Stomach (tissue), 9 donors: ENCODE measurements around the gene ANKFN1. TPM values are rescaled to one million over a fixed set of nuclear protein-coding genes. Genes with fewer than 3 reads are reported as not detected.
A peak's percentile ranks its signal among the peaks of the same experiment; 100 is the strongest.

Source experiments
- DNase-seq, 2 donors: peaks; one replicate each; pipeline versions ENCODE4 v3.0.0 to v3.0.0-alpha.2; 2013 to 2019
- H3K27ac ChIP-seq, 5 donors: fragments of 200-600 bp in 4 of 5; sonication (generic) in 4 of 5; one replicate each; pipeline ENCODE4 v1.5.1; 2013 to 2019; ENCODE audit warnings: mild to moderate bottlenecking in 1 of 5, moderate library complexity in 1 of 5
- H3K27me3 ChIP-seq, 3 donors: fragments of 200-600 bp; sonication (generic); one replicate each; pipeline ENCODE4 v1.5.1; 2017 to 2019; ENCODE audit warnings: mixed run types in 1 of 3
- H3K36me3 ChIP-seq, 4 donors: fragments of 200-600 bp; sonication (generic); 1 replicate in 3 of 4; 2 replicates in 1 of 4; pipeline ENCODE4 v1.5.1; 2016 to 2019
- H3K4me1 ChIP-seq, 4 donors: fragments of 200-600 bp; sonication (generic); one replicate each; pipeline ENCODE4 v1.5.1; 2016 to 2019
- H3K4me3 ChIP-seq, 4 donors: fragments of 200-600 bp; sonication (generic) in 3 of 4; one replicate each; pipeline ENCODE4 v1.5.1; 2016 to 2019; ENCODE audit warnings: mild to moderate bottlenecking in 1 of 4
- H3K9me3 ChIP-seq, 4 donors: fragments of 200-600 bp; sonication (generic); one replicate each; pipeline ENCODE4 v1.5.1; 2016 to 2019
- EP300 ChIP-seq: sonication (generic); formaldehyde crosslinking; IDR thresholded peaks from one replicate; pipeline ENCODE4 v1.6.1; 2017; ENCODE audit warnings: antibody characterized with exemption
- POLR2A ChIP-seq, 4 donors: fragments of 450-650 bp; IDR thresholded peaks; one replicate each; pipeline ENCODE4 v1.6.1; 2016; ENCODE audit warnings: antibody characterized with exemption in 4 of 4, control low read depth in 2 of 4, mild to moderate bottlenecking in 1 of 4, moderate library complexity in 1 of 4
- POLR2AphosphoS5 ChIP-seq, 3 donors: sonication (generic); formaldehyde crosslinking; IDR thresholded peaks; one replicate each; pipeline ENCODE4 v1.6.1; 2016; ENCODE audit warnings: antibody characterized with exemption in 3 of 3
- WGBS, 5 donors: extraction: QIAGEN DNeasy Blood & Tissue Kit in 3 of 5; methylation state at CpG; one replicate each; pipeline versions ENCODE4 v1.1.5 to v1.1.7; 2013 to 2018; 5-methylcytosine and 5-hydroxymethylcytosine counted together
- intact Hi-C: fragments of 100-400 bp; cut with DNase I; formaldehyde crosslinking; loops from one replicate; pipeline ENCODE4 v1.15.1; 2023; ENCODE audit warnings: low total_unique reads
- polyA plus RNA-seq, 3 donors: library from polyadenylated mRNA; stranded (reverse); fragments of 200-250 nt; gene quantifications; one replicate each; pipeline ENCODE4 v1.2.3, GENCODE V29; 2013
- total RNA-seq, 5 donors: library from RNA; depleted of rRNA; stranded (reverse); fragments of >200 nt; gene quantifications; one replicate each; pipeline versions ENCODE4 v1.1.0 to v1.2.3, GENCODE V29; 2014 to 2016
- TF ChIP-seq, protein P1 (sequence below), 7 experiments: fragments of 450-650 bp in 4 of 7; fragments of 200-600 bp in 3 of 7; sonication (generic) in 3 of 7; IDR thresholded peaks; one replicate each; pipeline ENCODE4 v1.5.1; 2016 to 2019; ENCODE audit warnings: antibody characterized with exemption in 7 of 7, control low read depth in 2 of 7, mild to moderate bottlenecking in 1 of 7
- donor health status: healthy with polysubstance abuse.
- donor health status: Bipolar disorder and iron deficiency.
- donor health status: healthy.

Gene ANKFN1
- total and polyA plus RNA-seq, 8 donors = 0.10 to 2.9 (median 1.3) TPM; not detected in 4

DNA sequence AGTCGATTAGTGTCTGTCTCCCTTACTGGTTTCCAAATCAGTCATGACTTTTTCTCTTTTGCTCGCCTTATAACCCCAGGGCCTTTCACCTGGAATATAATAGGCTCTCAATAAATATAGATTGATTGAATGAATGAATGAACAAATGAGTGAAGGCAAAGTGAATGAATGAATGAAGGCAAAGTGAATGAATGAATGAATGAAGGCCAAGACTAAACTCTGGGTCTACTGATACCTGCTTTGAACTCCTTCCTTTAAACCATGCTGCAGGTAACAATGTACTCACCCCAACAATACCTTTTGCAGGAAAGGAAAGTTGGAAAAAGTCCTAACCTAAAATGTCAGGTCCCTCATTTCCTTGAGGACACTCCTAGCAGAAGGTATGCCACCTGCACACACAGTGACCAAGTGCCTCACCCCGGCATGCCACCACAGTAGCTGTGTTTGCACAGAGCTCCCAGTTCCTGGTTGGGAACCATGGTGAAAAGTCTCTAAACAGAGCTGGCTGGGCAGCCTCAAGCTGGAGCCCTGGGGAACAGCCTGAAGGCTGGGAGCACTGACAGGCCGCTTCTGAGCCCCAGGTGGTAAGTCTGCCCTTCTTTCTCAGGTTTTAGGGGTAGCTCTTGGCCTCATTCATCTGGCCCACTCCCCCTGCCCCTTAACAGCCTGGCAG is 42.7 kb upstream of the ANKFN1 start:
- peaks cover 5 to 54% (median 31%) of the 10 kb centered on the region in 4 donors for H3K4me1 ChIP-seq
- intact Hi-C loops = no loop called here
- H3K36me3 ChIP-seq = no peaks in the 10 kb centered on the region
- DNase-seq = peak; percentile 76 to 81
- TF ChIP-seq POLR2AphosphoS5 (IDR thresholded peaks at IDR 0.05) (peak in 2 of 3 donors; percentile 68 to 74), POLR2A (IDR thresholded peaks at IDR 0.05) (no peak)
- TF ChIP-seq, protein P1, sequence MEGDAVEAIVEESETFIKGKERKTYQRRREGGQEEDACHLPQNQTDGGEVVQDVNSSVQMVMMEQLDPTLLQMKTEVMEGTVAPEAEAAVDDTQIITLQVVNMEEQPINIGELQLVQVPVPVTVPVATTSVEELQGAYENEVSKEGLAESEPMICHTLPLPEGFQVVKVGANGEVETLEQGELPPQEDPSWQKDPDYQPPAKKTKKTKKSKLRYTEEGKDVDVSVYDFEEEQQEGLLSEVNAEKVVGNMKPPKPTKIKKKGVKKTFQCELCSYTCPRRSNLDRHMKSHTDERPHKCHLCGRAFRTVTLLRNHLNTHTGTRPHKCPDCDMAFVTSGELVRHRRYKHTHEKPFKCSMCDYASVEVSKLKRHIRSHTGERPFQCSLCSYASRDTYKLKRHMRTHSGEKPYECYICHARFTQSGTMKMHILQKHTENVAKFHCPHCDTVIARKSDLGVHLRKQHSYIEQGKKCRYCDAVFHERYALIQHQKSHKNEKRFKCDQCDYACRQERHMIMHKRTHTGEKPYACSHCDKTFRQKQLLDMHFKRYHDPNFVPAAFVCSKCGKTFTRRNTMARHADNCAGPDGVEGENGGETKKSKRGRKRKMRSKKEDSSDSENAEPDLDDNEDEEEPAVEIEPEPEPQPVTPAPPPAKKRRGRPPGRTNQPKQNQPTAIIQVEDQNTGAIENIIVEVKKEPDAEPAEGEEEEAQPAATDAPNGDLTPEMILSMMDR (IDR thresholded peaks at IDR 0.05) = no peak
- no peaks in the 10 kb centered on the region for H3K9me3 ChIP-seq
- WGBS, 5 donors = 56 to 68% (median 65%) methylated on average over 4 of the region's 4 CpGs
- peak overlapping the region; percentile 35 to 81 (median 70) for H3K27ac ChIP-seq
- H3K27me3 ChIP-seq = no peaks in the 10 kb centered on the region
- H3K4me3 ChIP-seq = no peak overlapping the region

DNA sequence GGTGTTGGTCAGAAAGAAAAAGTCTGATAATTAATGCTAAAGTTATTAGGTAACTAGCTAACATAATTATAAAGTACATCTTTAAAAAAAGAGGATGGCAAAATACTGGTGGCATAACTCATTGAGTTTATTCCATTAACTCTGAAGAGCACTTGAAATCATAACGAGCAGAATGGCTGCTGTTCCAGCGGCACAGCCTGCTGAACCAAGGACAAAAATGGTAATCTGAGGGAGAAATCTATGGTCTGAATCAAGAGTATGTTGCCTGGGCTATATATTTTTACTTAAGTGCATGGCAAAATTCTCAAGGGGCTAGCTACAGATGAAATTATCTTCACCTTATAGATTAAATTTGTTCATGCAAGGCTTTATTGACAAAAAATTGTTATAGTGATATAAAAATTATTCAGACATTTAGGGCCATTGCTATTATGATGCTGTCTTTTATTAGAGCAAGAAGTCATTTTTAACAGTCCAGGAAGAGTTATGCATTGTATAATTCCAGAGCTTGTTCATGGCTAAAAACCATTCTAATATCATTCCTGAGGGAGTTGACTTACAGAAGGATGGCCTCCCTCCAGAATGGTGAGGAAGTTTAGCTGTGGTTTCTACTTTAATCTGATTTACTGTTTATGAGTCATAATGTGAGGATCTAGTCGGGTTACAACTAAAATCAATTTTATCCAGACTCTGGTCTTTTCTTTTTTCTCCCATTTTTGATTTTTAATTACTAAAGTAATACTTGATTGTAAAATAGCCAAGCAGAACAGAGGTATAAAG is 41.4 kb upstream of the ANKFN1 start:
- WGBS, 5 donors = 49 to 55% (median 51%) methylated on average over 3 of the region's 3 CpGs
- H3K27ac ChIP-seq = peak overlapping the region in 2 of 5 donors; percentile 72 to 81
- TF ChIP-seq, protein P1 (IDR thresholded peaks at IDR 0.05) = no peak
- TF ChIP-seq POLR2A (IDR thresholded peaks at IDR 0.05) (no peak), EP300 (no peak), POLR2AphosphoS5 (IDR thresholded peaks at IDR 0.05) (no peak)
- no peaks in the 10 kb centered on the region for H3K9me3 ChIP-seq
- DNase-seq = peak in 1 of 2 donors; percentile 64
- H3K36me3 ChIP-seq = no peaks in the 10 kb centered on the region
- intact Hi-C loops = no loop called here
- no peak overlapping the region for H3K4me3 ChIP-seq
- no peaks in the 10 kb centered on the region for H3K27me3 ChIP-seq
- peaks cover 5 to 54% (median 30%) of the 10 kb centered on the region in 4 donors for H3K4me1 ChIP-seq

DNA sequence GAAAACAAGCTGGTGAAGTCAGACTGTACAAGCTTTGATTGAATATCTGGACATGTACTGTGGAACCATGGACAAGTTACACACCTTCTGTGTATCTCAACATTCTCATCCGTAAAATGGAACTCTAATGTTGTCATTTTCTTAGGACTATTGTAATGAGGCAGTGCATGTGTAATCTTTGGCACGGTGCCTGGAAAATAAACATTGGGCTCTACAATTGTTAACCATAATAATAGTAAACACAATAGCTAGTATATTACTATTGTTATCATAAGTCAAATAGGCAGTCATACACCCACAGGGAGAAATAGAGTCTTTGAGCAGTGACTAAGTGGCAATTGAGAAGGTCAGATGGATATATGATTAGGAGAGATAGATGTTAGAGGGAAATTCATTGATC is 39.8 kb upstream of the ANKFN1 start:
- Histone ChIP-seq H3K27me3 (no peaks in the 10 kb centered on the region), H3K4me3 (no peak overlapping the region), H3K9me3 (no peaks in the 10 kb centered on the region), H3K27ac (no peak overlapping the region), H3K4me1 (peaks cover 5 to 44% (median 25%) of the 10 kb centered on the region in 4 donors), H3K36me3 (no peaks in the 10 kb centered on the region)
- WGBS, 5 donors = 17 to 45% (median 30%) methylated on average over 2 of the region's 2 CpGs
- intact Hi-C loops = no loop called here
- TF ChIP-seq, protein P1 (IDR thresholded peaks at IDR 0.05) = no peak
- TF ChIP-seq POLR2A (IDR thresholded peaks at IDR 0.05) = no peak
- no peak for TF ChIP-seq EP300
- TF ChIP-seq POLR2AphosphoS5 (IDR thresholded peaks at IDR 0.05) = no peak
- peak; percentile 41 to 74 for DNase-seq

DNA sequence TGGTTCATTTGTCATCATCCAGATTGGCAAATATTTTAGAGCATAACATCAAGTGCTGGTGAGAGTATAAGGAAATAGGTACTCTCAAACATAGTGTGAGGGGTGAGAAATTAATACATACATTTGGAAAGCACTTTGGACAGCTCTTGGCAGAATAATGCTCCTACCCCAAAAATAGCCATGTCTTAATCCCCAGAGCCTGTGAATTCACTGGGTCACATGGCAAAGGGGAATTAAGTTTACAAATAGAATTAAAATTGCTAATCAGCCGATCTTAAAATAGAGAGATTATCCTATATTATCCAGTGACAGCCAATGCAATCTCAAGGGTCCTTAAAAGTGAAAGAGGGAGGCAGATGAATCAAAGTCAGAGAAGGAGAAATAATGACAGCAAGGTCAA is 38.8 kb upstream of the ANKFN1 start:
- 63 to 85% (median 77%) methylated on average over 1 of the region's 1 CpG for WGBS, 5 donors
- Histone ChIP-seq H3K36me3 (no peaks in the 10 kb centered on the region), H3K27ac (no peak overlapping the region), H3K4me3 (no peak overlapping the region), H3K9me3 (no peaks in the 10 kb centered on the region), H3K4me1 (peaks cover 5 to 38% (median 18%) of the 10 kb centered on the region in 4 donors), H3K27me3 (no peaks in the 10 kb centered on the region)
- no peak for DNase-seq
- intact Hi-C loops = no loop called here
- TF ChIP-seq, protein P1 (IDR thresholded peaks at IDR 0.05) = no peak
- TF ChIP-seq POLR2A (IDR thresholded peaks at IDR 0.05) (no peak), EP300 (no peak)
